Measurements from ENCODE around the gene TCTN2. TPM values are rescaled to one million over a fixed set of nuclear protein-coding genes. Genes with fewer than 3 reads are reported as not detected.

Gene TCTN2
- total RNA-seq, 1 donor from 2014 or later = 9.2 TPM

GRCh38 chr12:123749355-123749754 lies 78.4 kb downstream of the TCTN2 start:
- Histone ChIP-seq H3K4me2 (ENCODE audit: low read length) (no peak overlapping the region), H3K36me3 (ENCODE audit: insufficient read depth, low read length) (peaks cover 17% of the 10 kb centered on the region), H3K9me3 (ENCODE audit: insufficient read depth, low read depth, low read length) (no peaks in the 10 kb centered on the region), H3K27ac (ENCODE audit: low read depth, low read length) (no peak overlapping the region), H4K20me1 (ENCODE audit: insufficient read depth, low read length) (peaks cover 8% of the 10 kb centered on the region), H2AFZ (ENCODE audit: low read depth, low read length) (no peak overlapping the region), H3K79me2 (ENCODE audit: insufficient read depth, low read length) (no peaks in the 10 kb centered on the region), H3K4me3 (ENCODE audit: insufficient read depth, low read depth, low read length) (no peak overlapping the region), H3K4me1 (ENCODE audit: insufficient read depth, low read length) (peaks cover 6% of the 10 kb centered on the region), H3K27me3 (ENCODE audit: insufficient read depth, low read length) (no peaks in the 10 kb centered on the region), H3K9ac (ENCODE audit: low read length) (no peak overlapping the region)
- FAIRE-seq (peak; percentile 13), DNase-seq (ENCODE audit: low read depth) (no peak)
- H3K9me3 Mint-ChIP-seq (ENCODE audit: unreplicated experiment) = no peaks in the 10 kb centered on the region
- H3K36me3 Mint-ChIP-seq (ENCODE audit: low read depth, unreplicated experiment) = peaks cover 12% of the 10 kb centered on the region
- no peak overlapping the region for H3K4me3 Mint-ChIP-seq (ENCODE audit: unreplicated experiment)
- TF ChIP-seq EZH2 (IDR thresholded peaks at IDR 0.05; ENCODE audit: insufficient read depth, low read length) = no peak
- TF ChIP-seq CTCF (IDR thresholded peaks at IDR 0.05; ENCODE audit: insufficient read depth, low read depth, low read length) = no peak
- H3K4me1 Mint-ChIP-seq (ENCODE audit: low read depth, unreplicated experiment) = peaks cover 2% of the 10 kb centered on the region
- H3K27ac Mint-ChIP-seq (ENCODE audit: unreplicated experiment) = no peak overlapping the region
- H3K27me3 Mint-ChIP-seq (ENCODE audit: low read depth, unreplicated experiment) = no peaks in the 10 kb centered on the region

- H3K9me3 Mint-ChIP-seq (ENCODE audit: unreplicated experiment) = no peaks in the 10 kb centered on the region
- no peaks in the 10 kb centered on the region for H3K27me3 Mint-ChIP-seq (ENCODE audit: low read depth, unreplicated experiment)
- peaks cover 5% of the 10 kb centered on the region for H4K20me1 ChIP-seq (ENCODE audit: insufficient read depth, low read length)
- no peak overlapping the region for H3K27ac ChIP-seq (ENCODE audit: low read depth, low read length)
- no peaks in the 10 kb centered on the region for H3K79me2 ChIP-seq (ENCODE audit: insufficient read depth, low read length)
- peaks cover 2% of the 10 kb centered on the region for H3K4me1 Mint-ChIP-seq (ENCODE audit: low read depth, unreplicated experiment)
- H3K4me3 ChIP-seq (ENCODE audit: insufficient read depth, low read depth, low read length) = no peak overlapping the region
- TF ChIP-seq CTCF (IDR thresholded peaks at IDR 0.05; ENCODE audit: insufficient read depth, low read depth, low read length) (no peak), EZH2 (IDR thresholded peaks at IDR 0.05; ENCODE audit: insufficient read depth, low read length) (no peak)
- H3K9ac ChIP-seq (ENCODE audit: low read length) = no peak overlapping the region
- H3K9me3 ChIP-seq (ENCODE audit: insufficient read depth, low read depth, low read length) = no peaks in the 10 kb centered on the region
- peaks cover 12% of the 10 kb centered on the region for H3K36me3 Mint-ChIP-seq (ENCODE audit: low read depth, unreplicated experiment)
- no peak for DNase-seq (ENCODE audit: low read depth)
- H3K4me2 ChIP-seq (ENCODE audit: low read length) = no peak overlapping the region
- peaks cover 6% of the 10 kb centered on the region for H3K4me1 ChIP-seq (ENCODE audit: insufficient read depth, low read length)
- H3K27me3 ChIP-seq (ENCODE audit: insufficient read depth, low read length) = no peaks in the 10 kb centered on the region
- H2AFZ ChIP-seq (ENCODE audit: low read depth, low read length) = no peak overlapping the region
- peaks cover 18% of the 10 kb centered on the region for H3K36me3 ChIP-seq (ENCODE audit: insufficient read depth, low read length)
- no peak overlapping the region for H3K27ac Mint-ChIP-seq (ENCODE audit: unreplicated experiment)
- no peak overlapping the region for H3K4me3 Mint-ChIP-seq (ENCODE audit: unreplicated experiment)
- FAIRE-seq = no peak
Observed at GRCh38 chr12:123750159-123750656, 79.3 kb downstream of the TCTN2 start.

DNA sequence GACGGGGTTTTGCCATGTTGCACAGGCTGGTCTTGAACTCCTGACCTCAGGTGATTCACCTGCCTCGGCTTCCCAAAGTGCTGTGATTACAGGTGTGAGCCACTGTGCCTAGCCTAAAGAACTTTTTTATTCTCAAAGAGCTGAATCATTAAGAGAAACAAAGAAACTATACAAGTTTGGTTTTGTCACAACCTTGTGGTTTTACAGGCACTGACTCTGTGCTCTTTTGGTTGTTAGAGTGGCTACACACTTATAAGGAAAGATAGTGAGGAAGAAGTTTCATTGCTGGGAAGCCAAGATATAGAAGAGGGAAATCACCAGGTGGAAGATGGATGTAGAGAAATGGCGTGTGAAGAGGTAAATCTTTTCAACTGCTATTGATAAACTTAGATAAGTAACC lies 81.1 kb downstream of the TCTN2 start:
- peaks cover 22% of the 10 kb centered on the region for H3K36me3 ChIP-seq (ENCODE audit: insufficient read depth, low read length)
- H4K20me1 ChIP-seq (ENCODE audit: insufficient read depth, low read length) = peaks cover 5% of the 10 kb centered on the region
- no peak overlapping the region for H2AFZ ChIP-seq (ENCODE audit: low read depth, low read length)
- no peaks in the 10 kb centered on the region for H3K79me2 ChIP-seq (ENCODE audit: insufficient read depth, low read length)
- no peak overlapping the region for H3K9ac ChIP-seq (ENCODE audit: low read length)
- DNase-seq (ENCODE audit: low read depth) = no peak
- H3K4me2 ChIP-seq (ENCODE audit: low read length) = no peak overlapping the region
- no peak overlapping the region for H3K4me3 ChIP-seq (ENCODE audit: insufficient read depth, low read depth, low read length)
- Mint-ChIP-seq H3K4me1 (ENCODE audit: low read depth, unreplicated experiment) (peaks cover 2% of the 10 kb centered on the region), H3K27me3 (ENCODE audit: low read depth, unreplicated experiment) (no peaks in the 10 kb centered on the region), H3K4me3 (ENCODE audit: unreplicated experiment) (no peak overlapping the region), H3K36me3 (ENCODE audit: low read depth, unreplicated experiment) (peaks cover 12% of the 10 kb centered on the region), H3K27ac (ENCODE audit: unreplicated experiment) (no peak overlapping the region), H3K9me3 (ENCODE audit: unreplicated experiment) (no peaks in the 10 kb centered on the region)
- no peaks in the 10 kb centered on the region for H3K9me3 ChIP-seq (ENCODE audit: insufficient read depth, low read depth, low read length)
- TF ChIP-seq EZH2 (IDR thresholded peaks at IDR 0.05; ENCODE audit: insufficient read depth, low read length) (no peak), CTCF (IDR thresholded peaks at IDR 0.05; ENCODE audit: insufficient read depth, low read depth, low read length) (no peak)
- peaks cover 6% of the 10 kb centered on the region for H3K4me1 ChIP-seq (ENCODE audit: insufficient read depth, low read length)
- no peak for FAIRE-seq
- no peak overlapping the region for H3K27ac ChIP-seq (ENCODE audit: low read depth, low read length)
- no peaks in the 10 kb centered on the region for H3K27me3 ChIP-seq (ENCODE audit: insufficient read depth, low read length)

Measured in astrocyte (in vitro differentiated cells and primary cell).